HUES48 (cell line): ENCODE results near the gene VARS2.
A peak's percentile ranks its signal among the peaks of the same experiment; 100 is the strongest.

Experiments used
- H3K27ac ChIP-seq: one replicate; pipeline ENCODE4 v1.7.0; 2013; ENCODE audit warnings: low read depth, low read length, inconsistent platforms
- H3K27me3 ChIP-seq: 2 replicates; pipeline ENCODE4 v1.6.1; 2013; ENCODE audit warnings: mild to moderate bottlenecking, low read length; ENCODE audit not compliant: control insufficient read depth, insufficient read depth
- H3K36me3 ChIP-seq: 2 replicates; pipeline ENCODE4 v1.6.1; 2013; ENCODE audit warnings: low read length; ENCODE audit not compliant: control insufficient read depth, insufficient read depth
- H3K4me1 ChIP-seq: 2 replicates; pipeline ENCODE4 v1.6.1; 2013; ENCODE audit warnings: mild to moderate bottlenecking, low read length; ENCODE audit not compliant: control insufficient read depth, insufficient read depth
- H3K4me3 ChIP-seq: 2 replicates; pipeline ENCODE4 v1.5.1; 2013; ENCODE audit warnings: mild to moderate bottlenecking, low read depth, low read length
- H3K9ac ChIP-seq: 2 replicates; pipeline ENCODE4 v1.6.1; 2013; ENCODE audit warnings: mild to moderate bottlenecking, low read depth, low read length, moderate library complexity
- H3K9me3 ChIP-seq: 2 replicates; pipeline ENCODE4 v1.6.1; 2013; ENCODE audit warnings: low read length; ENCODE audit not compliant: control insufficient read depth, insufficient read depth

VARS2 gene

GRCh38 chr6:30877419-30878262 is 36.4 kb upstream of the VARS2 start:
- Histone ChIP-seq H3K4me3 (no peak overlapping the region; the same call in 1 of the 2 replicates), H3K27me3 (no peaks in the 10 kb centered on the region; the same call in 1 of the 2 replicates), H3K36me3 (no peaks in the 10 kb centered on the region), H3K9ac (no peak overlapping the region), H3K4me1 (peaks cover 41% of the 10 kb centered on the region), H3K9me3 (peaks cover 4% of the 10 kb centered on the region; the same call in 1 of the 2 replicates), H3K27ac (peak overlapping the region; percentile 58)

GRCh38 chr6:30879684-30880427 is 34.2 kb upstream of the VARS2 start:
- Histone ChIP-seq H3K36me3 (no peaks in the 10 kb centered on the region), H3K9me3 (no peaks in the 10 kb centered on the region), H3K4me1 (peaks cover 50% of the 10 kb centered on the region), H3K4me3 (peak overlapping the region; percentile 64; the same call in 1 of the 2 replicates), H3K27me3 (no peaks in the 10 kb centered on the region; the same call in 1 of the 2 replicates), H3K27ac (peak overlapping the region; percentile 90), H3K9ac (no peak overlapping the region)

GRCh38 chr6:30880698-30881252 is 33.3 kb upstream of the VARS2 start:
- H3K4me1 ChIP-seq, result peaks cover 59% of the 10 kb centered on the region
- peak overlapping the region; percentile 24; the same call in 1 of the 2 replicates for H3K9ac ChIP-seq
- peak overlapping the region; percentile 64 for H3K4me3 ChIP-seq
- no peaks in the 10 kb centered on the region; the same call in 1 of the 2 replicates for H3K27me3 ChIP-seq
- H3K27ac ChIP-seq, result peak overlapping the region; percentile 90
- H3K36me3 ChIP-seq, result no peaks in the 10 kb centered on the region
- no peaks in the 10 kb centered on the region for H3K9me3 ChIP-seq

- Histone ChIP-seq H3K9ac (0 out of 2 replicates have a peak overlapping the region, but pooled peaks have one; percentile 24), H3K4me3 (peak overlapping the region; percentile 75), H3K27me3 (no peaks in the 10 kb centered on the region; the same call in 1 of the 2 replicates), H3K36me3 (no peaks in the 10 kb centered on the region), H3K27ac (peak overlapping the region; percentile 94), H3K9me3 (no peaks in the 10 kb centered on the region), H3K4me1 (peaks cover 63% of the 10 kb centered on the region)
Measured at GRCh38 chr6:30881392-30882203, 32.4 kb upstream of the VARS2 start.

- Histone ChIP-seq H3K27ac (peak overlapping the region; percentile 94), H3K9ac (no peak overlapping the region), H3K9me3 (no peaks in the 10 kb centered on the region), H3K36me3 (no peaks in the 10 kb centered on the region), H3K4me3 (peak overlapping the region; percentile 75; the same call in 1 of the 2 replicates), H3K4me1 (peaks cover 66% of the 10 kb centered on the region), H3K27me3 (no peaks in the 10 kb centered on the region; the same call in 1 of the 2 replicates)
Measured at GRCh38 chr6:30882204-30882758, 31.8 kb upstream of the VARS2 start.

- Histone ChIP-seq H3K27ac (peak overlapping the region; percentile 94), H3K4me1 (peaks cover 62% of the 10 kb centered on the region), H3K36me3 (no peaks in the 10 kb centered on the region), H3K9me3 (no peaks in the 10 kb centered on the region), H3K27me3 (no peaks in the 10 kb centered on the region; the same call in 1 of the 2 replicates), H3K9ac (0 out of 2 replicates have a peak overlapping the region, but pooled peaks have one; percentile 14), H3K4me3 (peak overlapping the region; percentile 75)
Measured at GRCh38 chr6:30882759-30883684, 31.0 kb upstream of the VARS2 start.

- Histone ChIP-seq H3K27ac (peak within 1 kb of the TSS; percentile 94), H3K4me1 (peaks cover 57% of the 10 kb centered on the region), H3K4me3 (peak within 1 kb of the TSS; percentile 75), H3K9me3 (no peaks in the 10 kb centered on the region), H3K9ac (peak within 1 kb of the TSS; percentile 31; the same call in 1 of the 2 replicates), H3K27me3 (no peaks in the 10 kb centered on the region), H3K36me3 (peaks cover 6% of the 10 kb centered on the region; the same call in 1 of the 2 replicates)
Measured at GRCh38 chr6:30883685-30884520, 30.1 kb upstream of the VARS2 start, which contains the start of gene DDR1. Gene DDR1, plus strand, starts transcription at chr6:30884519. Its CDS starts 4,211 bp downstream, at chr6:30888730.

GRCh38 chr6:30884521-30885480 is 29.2 kb upstream of the VARS2 start:
- Histone ChIP-seq H3K27ac (peak overlapping the region; percentile 94), H3K9ac (peak overlapping the region; percentile 31; the same call in 1 of the 2 replicates), H3K36me3 (peaks cover 15% of the 10 kb centered on the region), H3K4me3 (peak overlapping the region; percentile 75), H3K4me1 (peaks cover 54% of the 10 kb centered on the region), H3K9me3 (no peaks in the 10 kb centered on the region), H3K27me3 (no peaks in the 10 kb centered on the region)
